ENCODE data around the gene PLA2G4B.
A peak's percentile ranks its signal among the peaks of the same experiment; 100 is the strongest.

PLA2G4B gene

GRCh38 chr15:41794081-41794480 is 44.6 kb upstream of the PLA2G4B start:
- Histone ChIP-seq H3K79me2 (ENCODE audit: low read length) (0 out of 2 replicates have a peak, but pooled peaks cover 4% of the 10 kb centered on the region), H3K27me3 (ENCODE audit: low read depth, low read length) (no peaks in the 10 kb centered on the region), H4K20me1 (ENCODE audit: insufficient read depth, low read length) (peaks cover 6% of the 10 kb centered on the region; the same call in 1 of the 2 replicates), H3K9ac (ENCODE audit: low read length) (no peak overlapping the region), H2AFZ (ENCODE audit: low read depth, low read length) (no peak overlapping the region), H3K4me1 (ENCODE audit: low read length) (peaks cover 25% of the 10 kb centered on the region), H3K27ac (ENCODE audit: low read length) (no peak overlapping the region), H3K9me3 (ENCODE audit: insufficient read depth, low read length) (no peaks in the 10 kb centered on the region), H3K36me3 (replicated peaks; ENCODE audit: low read depth, low read length) (no peaks in the 10 kb centered on the region), H3K4me3 (ENCODE audit: low read length) (no peak overlapping the region), H3K4me2 (ENCODE audit: low read length) (no peak overlapping the region)
- TF ChIP-seq, protein P1, sequence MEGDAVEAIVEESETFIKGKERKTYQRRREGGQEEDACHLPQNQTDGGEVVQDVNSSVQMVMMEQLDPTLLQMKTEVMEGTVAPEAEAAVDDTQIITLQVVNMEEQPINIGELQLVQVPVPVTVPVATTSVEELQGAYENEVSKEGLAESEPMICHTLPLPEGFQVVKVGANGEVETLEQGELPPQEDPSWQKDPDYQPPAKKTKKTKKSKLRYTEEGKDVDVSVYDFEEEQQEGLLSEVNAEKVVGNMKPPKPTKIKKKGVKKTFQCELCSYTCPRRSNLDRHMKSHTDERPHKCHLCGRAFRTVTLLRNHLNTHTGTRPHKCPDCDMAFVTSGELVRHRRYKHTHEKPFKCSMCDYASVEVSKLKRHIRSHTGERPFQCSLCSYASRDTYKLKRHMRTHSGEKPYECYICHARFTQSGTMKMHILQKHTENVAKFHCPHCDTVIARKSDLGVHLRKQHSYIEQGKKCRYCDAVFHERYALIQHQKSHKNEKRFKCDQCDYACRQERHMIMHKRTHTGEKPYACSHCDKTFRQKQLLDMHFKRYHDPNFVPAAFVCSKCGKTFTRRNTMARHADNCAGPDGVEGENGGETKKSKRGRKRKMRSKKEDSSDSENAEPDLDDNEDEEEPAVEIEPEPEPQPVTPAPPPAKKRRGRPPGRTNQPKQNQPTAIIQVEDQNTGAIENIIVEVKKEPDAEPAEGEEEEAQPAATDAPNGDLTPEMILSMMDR (IDR thresholded peaks at IDR 0.05; ENCODE audit: low read depth, low read length), result no peak
- no peak for TF ChIP-seq EZH2phosphoT487 (IDR thresholded peaks at IDR 0.05; ENCODE audit: low read depth)

DNA sequence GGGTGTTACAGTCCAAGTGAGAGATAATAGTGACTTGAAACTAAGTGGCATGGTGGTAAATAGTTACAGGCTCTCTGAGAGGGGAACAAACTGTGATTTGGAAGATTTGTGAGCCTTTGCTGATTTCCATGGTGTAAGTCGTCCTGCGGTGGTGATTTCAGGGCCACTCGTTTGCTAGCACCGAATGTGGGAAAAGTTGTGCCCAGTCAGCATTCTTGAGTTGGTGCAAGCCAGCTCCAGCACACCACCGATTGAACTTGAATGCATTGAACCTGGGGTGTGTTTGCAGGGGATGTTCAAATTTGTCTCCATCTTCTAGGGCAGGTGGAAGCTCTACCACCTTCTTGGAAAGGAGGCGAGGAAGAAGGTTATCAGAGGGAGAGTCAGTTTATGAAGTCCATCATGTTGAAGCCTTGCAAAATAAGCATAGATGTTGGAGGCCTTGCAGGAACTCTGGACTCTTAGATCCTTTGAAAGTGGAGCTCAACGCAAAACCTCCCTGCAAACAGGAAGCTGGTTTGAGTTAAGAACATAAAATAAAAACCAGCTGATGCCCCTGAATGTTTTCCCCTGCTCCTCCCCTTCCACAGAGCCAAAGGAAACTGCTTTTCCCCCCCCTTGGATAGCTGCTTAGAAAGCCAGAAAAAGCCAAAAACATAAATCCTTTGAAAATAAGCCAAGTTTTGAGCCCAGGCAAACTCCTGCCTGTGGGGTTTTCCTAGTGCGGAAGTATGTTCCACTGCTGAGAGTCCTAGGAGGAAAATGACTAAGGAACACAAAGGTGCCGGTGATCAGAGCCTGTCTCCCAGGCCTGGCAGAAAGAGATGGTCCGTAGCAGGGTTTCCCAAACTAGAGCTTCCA is 42.4 kb upstream of the PLA2G4B start:
- Histone ChIP-seq H3K4me1 (ENCODE audit: low read length) (peaks cover 33% of the 10 kb centered on the region), H3K9ac (ENCODE audit: low read length) (no peak overlapping the region), H3K4me2 (ENCODE audit: low read length) (no peak overlapping the region)

GRCh38 chr15:41797201-41797944 is 41.3 kb upstream of the PLA2G4B start:
- Histone ChIP-seq H3K4me3 (ENCODE audit: low read length) (no peak overlapping the region), H2AFZ (ENCODE audit: low read depth, low read length) (no peak overlapping the region), H3K27ac (ENCODE audit: low read length) (no peak overlapping the region), H3K9me3 (ENCODE audit: insufficient read depth, low read length) (no peaks in the 10 kb centered on the region), H3K27me3 (ENCODE audit: low read depth, low read length) (no peaks in the 10 kb centered on the region), H3K9ac (ENCODE audit: low read length) (no peak overlapping the region), H3K79me2 (ENCODE audit: low read length) (no peaks in the 10 kb centered on the region), H3K36me3 (replicated peaks; ENCODE audit: low read depth, low read length) (peaks cover 9% of the 10 kb centered on the region), H3K4me1 (ENCODE audit: low read length) (peaks cover 33% of the 10 kb centered on the region), H3K4me2 (ENCODE audit: low read length) (peak overlapping the region; percentile 33; the same call in 1 of the 2 replicates), H4K20me1 (ENCODE audit: insufficient read depth, low read length) (no peaks in the 10 kb centered on the region)
- TF ChIP-seq EZH2phosphoT487 (IDR thresholded peaks at IDR 0.05; ENCODE audit: low read depth), result no peak
- TF ChIP-seq, protein P1 (IDR thresholded peaks at IDR 0.05; ENCODE audit: low read depth, low read length), result no peak

More for the DNA sequence above, 42.4 kb upstream of the PLA2G4B start:
- Histone ChIP-seq H3K36me3 (replicated peaks; ENCODE audit: low read depth, low read length) (peaks cover 8% of the 10 kb centered on the region), H3K4me3 (ENCODE audit: low read length) (no peak overlapping the region), H3K79me2 (ENCODE audit: low read length) (no peaks in the 10 kb centered on the region), H3K27me3 (ENCODE audit: low read depth, low read length) (no peaks in the 10 kb centered on the region), H2AFZ (ENCODE audit: low read depth, low read length) (no peak overlapping the region), H3K27ac (ENCODE audit: low read length) (no peak overlapping the region), H3K9me3 (ENCODE audit: insufficient read depth, low read length) (no peaks in the 10 kb centered on the region), H4K20me1 (ENCODE audit: insufficient read depth, low read length) (no peaks in the 10 kb centered on the region)
- TF ChIP-seq, protein P1 (IDR thresholded peaks at IDR 0.05; ENCODE audit: low read depth, low read length), result no peak
- TF ChIP-seq EZH2phosphoT487 (IDR thresholded peaks at IDR 0.05; ENCODE audit: low read depth), result no peak
